GM19463 (cell line): Measurements from ENCODE around the gene NGEF.

Experiments used
- ATAC-seq: cut with Tn5 transposase; IDR thresholded peaks from one replicate; pipeline ENCODE4 v1.9.1; 2021; ENCODE audit warnings: mild to moderate bottlenecking, moderate library complexity; ENCODE audit not compliant: unreplicated experiment

NGEF gene

GRCh38 chr2:232901736-232902578, 111.1 kb downstream of the NGEF start:
- no peak for ATAC-seq

- ATAC-seq, result no peak
These were observed 112.0 kb downstream of the NGEF start for GRCh38 chr2:232900811-232901735.

GRCh38 chr2:232898592-232899543, 114.2 kb downstream of the NGEF start:
- ATAC-seq, result no peak

- ATAC-seq, result no peak
These were observed 115.3 kb downstream of the NGEF start for GRCh38 chr2:232897598-232898408.

GRCh38 chr2:232896720-232897597, 116.1 kb downstream of the NGEF start:
- ATAC-seq, result no peak

- no peak for ATAC-seq
These were observed 116.9 kb downstream of the NGEF start for GRCh38 chr2:232896111-232896510.

GRCh38 chr2:232894746-232895145, 118.3 kb downstream of the NGEF start:
- no peak for ATAC-seq

- no peak for ATAC-seq
These were observed 118.8 kb downstream of the NGEF start for GRCh38 chr2:232894251-232894650.

- no peak for ATAC-seq
These were observed 119.2 kb downstream of the NGEF start for GRCh38 chr2:232893834-232894233.

GRCh38 chr2:232892843-232893242, 120.2 kb downstream of the NGEF start:
- ATAC-seq, result no peak

- no peak for ATAC-seq
These were observed 120.8 kb downstream of the NGEF start for GRCh38 chr2:232892221-232892620.

GRCh38 chr2:232891621-232892071, 121.4 kb downstream of the NGEF start:
- ATAC-seq, result no peak

- no peak for ATAC-seq
These were observed 122.0 kb downstream of the NGEF start for GRCh38 chr2:232890896-232891601.

GRCh38 chr2:232890536-232890895, 122.5 kb downstream of the NGEF start:
- no peak for ATAC-seq

- no peak for ATAC-seq
These were observed 123.1 kb downstream of the NGEF start for GRCh38 chr2:232889876-232890401.

GRCh38 chr2:232888839-232889529, 124.1 kb downstream of the NGEF start:
- ATAC-seq, result no peak

GRCh38 chr2:232888099-232888836, 124.8 kb downstream of the NGEF start:
- no peak for ATAC-seq
